Spleen (tissue), 7 donors: ENCODE data around the gene CHN1.

Experiments used
- POLR2AphosphoS5 ChIP-seq, 3 donors: sonication (generic); formaldehyde crosslinking; IDR thresholded peaks; one replicate each; pipeline ENCODE4 v1.5.1; 2017; ENCODE audit warnings: antibody characterized with exemption in 3 of 3
- TF ChIP-seq, protein P1 (sequence below), 11 experiments: fragments of 200-600 bp in 7 of 11; fragments of 450-650 bp in 4 of 11; sonication (generic) in 4 of 11; IDR thresholded peaks in 8 of 11; conservative IDR thresholded peaks in 3 of 11; 1 replicate in 7 of 11; 2 replicates in 4 of 11; pipeline versions ENCODE4 v1.4.0 to v1.8.0; 2016 to 2021; ENCODE audit warnings: antibody characterized with exemption in 11 of 11, inconsistent platforms in 4 of 11, mild to moderate bottlenecking in 1 of 11
- donor health status: DM: no; HTN: no; CAD: no; lungs with moderate emphysema.
- donor health status: DM: no; HTN: no; CAD: no.
- donor health status: DM: no; HTN: no; CAD: no.

DNA sequence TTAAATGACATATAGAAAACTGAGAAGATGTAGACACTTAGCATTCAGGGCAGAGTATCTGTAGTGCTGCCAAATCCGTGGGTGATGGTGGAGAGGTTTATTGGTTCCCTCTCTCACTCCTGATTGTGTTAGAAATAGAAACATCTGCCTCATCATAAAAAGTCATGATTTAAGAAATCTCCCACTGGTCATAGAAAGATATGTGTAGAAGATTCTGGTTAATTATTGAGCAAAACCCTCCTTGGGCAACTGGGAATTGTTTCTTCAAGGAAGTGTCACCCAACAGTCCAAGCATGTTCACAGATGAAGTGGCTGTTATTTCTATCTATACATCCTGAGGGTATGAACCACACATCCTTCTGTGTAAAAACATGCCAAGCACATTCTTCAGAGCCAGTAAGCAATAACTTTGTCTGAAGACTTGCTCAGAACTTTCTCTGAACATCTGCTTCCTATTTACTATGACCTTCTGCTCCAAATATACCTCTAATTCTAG, 207.4 kb downstream of the CHN1 start:
- TF ChIP-seq, protein P1, sequence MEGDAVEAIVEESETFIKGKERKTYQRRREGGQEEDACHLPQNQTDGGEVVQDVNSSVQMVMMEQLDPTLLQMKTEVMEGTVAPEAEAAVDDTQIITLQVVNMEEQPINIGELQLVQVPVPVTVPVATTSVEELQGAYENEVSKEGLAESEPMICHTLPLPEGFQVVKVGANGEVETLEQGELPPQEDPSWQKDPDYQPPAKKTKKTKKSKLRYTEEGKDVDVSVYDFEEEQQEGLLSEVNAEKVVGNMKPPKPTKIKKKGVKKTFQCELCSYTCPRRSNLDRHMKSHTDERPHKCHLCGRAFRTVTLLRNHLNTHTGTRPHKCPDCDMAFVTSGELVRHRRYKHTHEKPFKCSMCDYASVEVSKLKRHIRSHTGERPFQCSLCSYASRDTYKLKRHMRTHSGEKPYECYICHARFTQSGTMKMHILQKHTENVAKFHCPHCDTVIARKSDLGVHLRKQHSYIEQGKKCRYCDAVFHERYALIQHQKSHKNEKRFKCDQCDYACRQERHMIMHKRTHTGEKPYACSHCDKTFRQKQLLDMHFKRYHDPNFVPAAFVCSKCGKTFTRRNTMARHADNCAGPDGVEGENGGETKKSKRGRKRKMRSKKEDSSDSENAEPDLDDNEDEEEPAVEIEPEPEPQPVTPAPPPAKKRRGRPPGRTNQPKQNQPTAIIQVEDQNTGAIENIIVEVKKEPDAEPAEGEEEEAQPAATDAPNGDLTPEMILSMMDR (IDR thresholded peaks at IDR 0.05 in 8 of 11, conservative IDR thresholded peaks at IDR 0.05 in 3 of 11), result no peak
- no peak for TF ChIP-seq POLR2AphosphoS5 (IDR thresholded peaks at IDR 0.05)
